ENCODE measurements around the gene CLCN5. TPM values are rescaled to one million over a fixed set of nuclear protein-coding genes. Genes with fewer than 3 reads are reported as not detected.

The CLCN5 gene
- total and polyA plus RNA-seq, 3 donors from 2014 or later: 6.8 to 22.1 (median 20.5) TPM

GRCh38 chrX:50068285-50068563 is 145.8 kb downstream of the CLCN5 start:
- Histone ChIP-seq H3K4me3 (no peak overlapping the region), H3K36me3 (ENCODE audit: low read depth, missing control alignments) (no peaks in the 10 kb centered on the region), H3K4me1 (no peaks in the 10 kb centered on the region), H3K27me3 (no peaks in the 10 kb centered on the region), H3K9me3 (no peaks in the 10 kb centered on the region), H3K27ac (no peak overlapping the region)
- WGBS, 2 donors: 80 to 88% methylated on average over 1 to 2 of the region's 2 CpGs
- DNase-seq: no peak
- intact Hi-C loops (cut with DNase I; ENCODE audit: low total_unique reads): no loop called here
- no peak for TF ChIP-seq POLR2A (IDR thresholded peaks at IDR 0.05)
- TF ChIP-seq CTCF (IDR thresholded peaks at IDR 0.05): no peak

GRCh38 chrX:50068893-50069292 is 146.5 kb downstream of the CLCN5 start:
- Histone ChIP-seq H3K36me3 (ENCODE audit: low read depth, missing control alignments) (no peaks in the 10 kb centered on the region), H3K4me1 (no peaks in the 10 kb centered on the region), H3K4me3 (no peak overlapping the region), H3K9me3 (no peaks in the 10 kb centered on the region), H3K27me3 (no peaks in the 10 kb centered on the region), H3K27ac (no peak overlapping the region)
- WGBS, 2 donors: 97% methylated on average over 2 of the region's 2 CpGs
- TF ChIP-seq POLR2A (IDR thresholded peaks at IDR 0.05) (no peak), CTCF (IDR thresholded peaks at IDR 0.05) (no peak)
- intact Hi-C loops (cut with DNase I; ENCODE audit: low total_unique reads): no loop called here
- DNase-seq: no peak

- no peaks in the 10 kb centered on the region for H3K9me3 ChIP-seq
- WGBS, 2 donors: 37 to 50% methylated on average over 1 of the region's 1 CpG
- no peaks in the 10 kb centered on the region for H3K36me3 ChIP-seq (ENCODE audit: low read depth, missing control alignments)
- H3K27me3 ChIP-seq: no peaks in the 10 kb centered on the region
- no peak for DNase-seq
- TF ChIP-seq POLR2A (IDR thresholded peaks at IDR 0.05): no peak
- TF ChIP-seq CTCF (IDR thresholded peaks at IDR 0.05): no peak
- intact Hi-C loops (cut with DNase I; ENCODE audit: low total_unique reads): no loop called here
- no peak overlapping the region for H3K4me3 ChIP-seq
- no peak overlapping the region for H3K27ac ChIP-seq
- H3K4me1 ChIP-seq: no peaks in the 10 kb centered on the region
These were observed 149.1 kb downstream of the CLCN5 start for GRCh38 chrX:50071494-50071893.

- H3K4me3 ChIP-seq: no peak overlapping the region
- no peaks in the 10 kb centered on the region for H3K36me3 ChIP-seq (ENCODE audit: low read depth, missing control alignments)
- no peaks in the 10 kb centered on the region for H3K9me3 ChIP-seq
- WGBS, 2 donors: 89 to 100% methylated on average over 1 of the region's 1 CpG
- no peaks in the 10 kb centered on the region for H3K4me1 ChIP-seq
- intact Hi-C loops (cut with DNase I; ENCODE audit: low total_unique reads): no loop called here
- TF ChIP-seq CTCF (IDR thresholded peaks at IDR 0.05) (no peak), POLR2A (IDR thresholded peaks at IDR 0.05) (no peak)
- no peak overlapping the region for H3K27ac ChIP-seq
- no peak for DNase-seq
- H3K27me3 ChIP-seq: no peaks in the 10 kb centered on the region
These were observed 149.7 kb downstream of the CLCN5 start for GRCh38 chrX:50072110-50072509.

- Histone ChIP-seq H3K36me3 (ENCODE audit: low read depth, missing control alignments) (no peaks in the 10 kb centered on the region), H3K27me3 (no peaks in the 10 kb centered on the region), H3K4me1 (no peaks in the 10 kb centered on the region), H3K27ac (no peak overlapping the region), H3K9me3 (no peaks in the 10 kb centered on the region), H3K4me3 (no peak overlapping the region)
- TF ChIP-seq POLR2A (IDR thresholded peaks at IDR 0.05) (no peak), CTCF (IDR thresholded peaks at IDR 0.05) (no peak)
- WGBS, 2 donors: 73 to 78% methylated on average over 2 of the region's 2 CpGs
- no peak for DNase-seq
- intact Hi-C loops (cut with DNase I; ENCODE audit: low total_unique reads): no loop called here
These were observed 151.2 kb downstream of the CLCN5 start for GRCh38 chrX:50073601-50074000.
